GM18517 (cell line): ENCODE results near the gene GCN1.

ENCODE experiments used
- ATAC-seq: cut with Tn5 transposase; IDR thresholded peaks from one replicate; pipeline ENCODE4 v1.9.1; 2021; ENCODE audit warnings: mild to moderate bottlenecking, moderate library complexity; ENCODE audit not compliant: unreplicated experiment

GCN1 gene

DNA sequence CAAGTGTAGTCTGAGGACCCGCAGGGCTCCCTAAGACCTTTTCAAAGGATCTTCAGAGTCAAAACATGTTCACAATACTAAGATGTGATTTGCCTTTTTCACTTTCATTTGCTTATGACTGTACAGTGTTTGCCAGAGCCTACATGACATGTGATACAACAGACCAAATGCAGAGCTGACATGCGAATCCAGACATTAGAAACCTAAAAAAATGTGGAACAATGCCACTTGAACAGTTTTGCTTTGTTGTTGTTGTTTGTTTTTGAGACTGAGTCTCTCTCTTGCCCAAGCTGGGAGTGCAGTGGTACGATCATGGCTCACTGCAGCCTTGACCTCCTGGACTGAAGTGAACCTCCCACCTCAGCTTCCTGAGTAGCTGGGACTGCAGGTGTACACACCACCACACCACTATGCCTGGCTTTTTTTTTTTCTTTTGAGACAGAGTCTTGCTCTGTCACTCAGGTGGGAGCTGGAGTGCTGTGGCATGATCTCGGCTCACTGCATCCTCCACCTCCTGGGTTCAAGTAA, 72.7 kb downstream of the GCN1 start:
- peak; percentile 54 for ATAC-seq

DNA sequence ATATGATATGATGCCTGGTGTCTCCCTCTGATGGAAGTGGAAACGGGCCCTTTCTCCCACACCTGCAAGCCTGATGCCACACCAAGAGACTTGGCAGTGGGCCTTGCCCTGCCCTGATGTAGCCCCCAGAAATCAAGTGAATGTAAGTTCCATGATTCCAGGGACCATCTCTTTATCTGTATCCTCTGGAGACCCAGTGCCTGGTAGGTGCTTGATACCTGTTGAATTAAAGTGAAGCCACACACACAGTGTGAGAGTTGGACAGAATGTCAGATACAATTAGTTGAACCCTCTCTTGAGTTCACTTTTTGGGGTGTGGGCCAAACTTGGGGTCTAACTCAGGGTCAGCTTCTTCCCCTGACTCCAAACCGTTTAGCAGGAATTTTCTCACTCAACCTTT, 73.2 kb downstream of the GCN1 start:
- ATAC-seq = no peak

DNA sequence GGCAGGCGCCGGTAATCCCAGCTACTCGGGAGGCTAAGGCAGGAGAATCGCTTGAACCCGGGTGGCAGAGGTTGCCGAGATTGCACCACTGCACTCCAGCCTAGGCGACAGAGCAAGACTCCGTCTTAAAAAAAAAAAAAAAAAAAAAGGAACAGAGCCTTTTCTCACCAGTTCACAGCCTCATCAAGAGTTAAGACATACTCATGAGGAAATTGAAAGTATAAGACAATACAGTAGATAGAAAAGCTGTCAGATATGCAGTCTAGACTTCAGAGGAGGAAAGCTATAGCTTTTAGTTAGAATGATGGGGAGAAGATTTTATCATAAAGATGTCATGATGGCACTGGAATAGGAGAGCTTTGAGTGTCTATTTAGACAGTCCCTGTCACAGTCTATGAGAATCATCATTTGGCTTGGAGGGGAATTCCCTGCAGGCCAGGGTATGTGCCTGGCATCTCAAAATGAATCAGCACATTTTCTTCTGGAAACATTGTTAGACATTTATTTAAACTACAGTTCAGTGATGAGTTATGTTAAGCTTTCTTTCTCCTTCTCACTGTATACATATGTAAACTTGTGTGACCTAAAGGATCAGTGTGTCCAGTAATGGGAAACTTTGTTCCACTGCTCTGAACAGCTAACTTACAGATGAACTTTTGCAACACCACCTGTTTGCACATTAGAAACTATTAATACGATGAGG, 75.1 kb downstream of the GCN1 start:
- peak; percentile 39 for ATAC-seq

DNA sequence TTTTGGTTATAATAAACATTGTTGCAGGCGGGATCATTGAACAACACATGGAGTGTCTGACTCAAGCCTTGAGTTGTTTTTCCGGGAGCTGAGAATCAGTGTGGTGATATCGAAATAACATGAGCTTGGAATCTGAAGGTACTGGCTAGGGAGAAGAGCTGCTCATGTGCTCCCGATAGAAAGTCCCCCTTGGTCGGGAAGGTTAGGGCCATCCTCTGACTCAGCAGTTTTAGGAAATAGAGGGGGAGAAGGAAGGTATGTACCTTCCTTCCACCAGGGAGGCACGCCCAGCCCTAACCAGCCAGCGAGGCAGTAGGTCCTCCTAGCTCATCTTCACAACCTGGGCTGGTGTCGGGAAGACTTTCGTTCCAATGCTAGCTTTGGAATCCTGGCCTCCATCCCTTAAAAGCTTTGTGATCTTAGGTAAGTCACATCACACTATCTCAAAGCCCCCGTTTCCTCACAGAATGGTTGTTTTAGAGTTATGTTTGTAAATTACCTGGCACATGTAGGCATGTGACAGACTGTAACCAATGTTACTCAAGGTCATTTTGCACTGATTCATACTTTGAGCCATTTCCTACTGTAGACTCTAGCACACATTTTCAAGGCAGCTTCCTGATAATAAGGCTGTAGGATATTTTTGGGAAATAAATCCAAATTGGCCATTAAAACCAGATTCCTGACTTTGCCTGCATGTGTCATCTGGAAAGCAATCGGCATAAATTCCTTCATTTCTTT, 76.0 kb downstream of the GCN1 start:
- ATAC-seq = no peak

DNA sequence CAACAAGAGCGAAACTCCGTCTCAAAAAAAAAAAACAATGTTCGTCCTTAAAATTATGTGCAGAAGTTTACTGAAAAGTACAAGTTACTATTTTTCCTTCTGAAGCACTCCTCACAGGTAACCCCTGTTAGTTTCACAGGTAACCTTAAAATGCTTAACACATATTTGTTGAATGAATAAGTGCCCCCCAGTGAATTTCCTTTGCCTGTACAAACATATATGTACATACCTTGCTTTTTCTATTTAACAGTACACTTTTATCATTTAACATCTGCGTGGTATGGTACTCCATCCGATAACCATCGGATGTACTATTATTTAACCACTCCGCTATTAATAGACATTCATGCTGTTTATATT, 76.6 kb downstream of the GCN1 start:
- ATAC-seq = no peak

DNA sequence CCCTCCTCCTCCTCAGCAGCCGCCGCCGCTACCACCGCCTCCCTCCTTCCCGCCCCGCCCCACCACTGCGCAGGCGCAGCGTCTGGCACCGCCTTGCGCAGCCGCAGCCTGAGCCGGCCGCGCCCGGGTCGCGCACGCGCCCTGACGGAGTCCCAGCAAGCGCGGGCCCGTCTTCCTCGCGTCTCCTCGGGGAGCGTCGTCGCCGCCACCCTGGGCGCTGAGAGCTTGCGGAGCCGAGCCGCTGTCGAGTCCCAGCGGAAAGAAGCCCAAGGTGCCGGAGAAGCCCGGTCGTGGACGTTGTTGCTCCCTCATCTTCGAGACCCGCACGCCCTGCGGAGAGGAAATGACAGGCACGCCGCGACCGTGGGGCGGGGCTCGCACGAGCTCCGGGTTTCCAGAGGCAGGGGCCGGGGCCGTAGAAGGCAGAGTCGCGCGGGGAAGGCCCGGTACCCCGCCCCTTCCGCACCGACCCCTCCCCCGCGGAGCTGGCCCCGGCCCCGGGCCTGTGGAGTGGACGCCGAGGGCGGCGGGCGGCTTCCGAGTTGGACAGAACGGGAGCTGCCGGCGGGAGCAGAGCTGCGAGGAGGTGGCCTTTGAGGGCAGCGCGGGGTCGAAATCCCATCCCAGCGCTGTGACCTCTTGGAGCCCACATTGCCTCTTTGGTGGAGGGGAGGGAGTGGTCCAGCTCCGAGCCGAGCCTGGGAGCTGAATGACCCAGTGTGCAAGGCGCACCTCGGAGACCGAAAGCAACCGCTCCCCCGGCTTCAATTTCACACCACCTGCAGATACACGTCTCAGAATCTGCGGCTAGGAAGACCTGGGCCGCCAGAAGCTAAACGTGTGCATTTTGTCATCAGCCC, 77.5 kb downstream of the GCN1 start:
- peak; percentile 26 for ATAC-seq

DNA sequence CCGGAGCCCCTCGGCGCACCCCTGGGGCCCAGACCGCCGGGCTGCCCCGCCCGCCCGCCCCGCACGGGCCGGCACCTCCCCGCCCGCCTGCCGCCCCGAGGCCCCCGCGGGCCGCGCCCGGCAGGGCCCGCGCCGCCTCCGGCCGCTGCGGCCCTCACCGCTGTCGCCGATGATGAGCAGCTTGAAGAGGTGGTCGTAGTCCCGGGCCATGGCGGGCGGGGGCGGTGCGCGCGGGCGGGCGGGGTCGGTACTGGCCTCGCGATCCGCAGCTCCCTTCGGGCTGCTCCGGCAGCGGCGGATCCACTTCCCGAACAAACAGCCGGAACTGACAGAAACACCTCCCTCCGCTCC, 78.1 kb downstream of the GCN1 start, which contains the start of gene RAB35:
Gene RAB35, minus strand, starts transcription at position 313 of the 351 bp plus-strand sequence. Its CDS starts 103 bp downstream, at position 210.
- no peak for ATAC-seq

DNA sequence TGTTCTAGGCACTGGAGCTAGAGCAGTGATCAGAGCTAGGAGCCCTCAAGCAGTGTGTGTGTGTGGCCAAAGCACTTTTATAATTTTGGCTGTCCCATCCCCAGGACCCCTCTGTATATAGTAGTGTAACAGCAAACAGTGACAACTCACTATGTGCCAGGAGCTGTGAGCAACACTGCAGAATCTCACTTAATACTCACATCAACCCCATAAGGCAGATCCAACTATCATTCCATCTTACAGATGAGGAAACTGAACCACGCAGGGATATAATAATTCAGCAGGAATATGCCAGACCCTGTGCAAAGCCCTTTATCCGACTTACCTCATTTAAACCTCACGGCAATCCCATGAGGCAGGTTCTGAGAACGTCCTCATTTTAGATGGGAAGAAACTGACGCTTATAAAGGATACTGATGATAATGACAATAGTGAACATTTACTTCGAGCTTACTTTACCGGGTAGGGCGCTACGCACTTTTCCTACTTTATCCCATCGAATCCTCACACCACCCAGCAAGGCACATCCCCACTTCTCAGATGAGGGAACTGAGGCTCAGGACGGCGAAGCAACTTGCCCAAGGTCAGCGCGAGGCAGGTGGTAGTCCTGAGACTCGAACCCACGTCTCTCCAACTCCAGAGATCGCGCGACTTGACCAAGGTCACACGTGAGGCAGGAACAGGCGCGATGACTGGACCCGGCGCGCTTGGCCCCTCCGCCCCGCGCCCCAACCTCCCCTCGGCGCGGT, 78.6 kb downstream of the GCN1 start:
- no peak for ATAC-seq

DNA sequence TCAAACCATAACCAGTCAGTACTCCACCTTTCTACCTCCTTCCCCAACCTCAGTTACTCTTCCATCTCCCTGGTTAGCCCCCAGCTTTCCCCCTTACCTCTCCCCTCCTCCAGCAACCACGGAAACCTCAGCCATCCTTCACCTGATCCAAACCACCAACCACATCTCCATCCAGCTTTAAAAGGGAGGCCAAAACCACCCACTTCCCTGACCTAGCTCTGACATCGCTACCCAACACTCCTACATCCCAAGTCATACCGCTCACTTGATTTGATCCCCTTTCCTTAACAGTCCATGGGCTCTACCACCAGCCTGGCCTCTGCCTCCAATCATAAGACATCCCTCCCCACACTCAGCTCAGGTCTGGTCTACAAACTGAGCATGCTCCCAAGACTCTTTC, 79.4 kb downstream of the GCN1 start:
- ATAC-seq = no peak

DNA sequence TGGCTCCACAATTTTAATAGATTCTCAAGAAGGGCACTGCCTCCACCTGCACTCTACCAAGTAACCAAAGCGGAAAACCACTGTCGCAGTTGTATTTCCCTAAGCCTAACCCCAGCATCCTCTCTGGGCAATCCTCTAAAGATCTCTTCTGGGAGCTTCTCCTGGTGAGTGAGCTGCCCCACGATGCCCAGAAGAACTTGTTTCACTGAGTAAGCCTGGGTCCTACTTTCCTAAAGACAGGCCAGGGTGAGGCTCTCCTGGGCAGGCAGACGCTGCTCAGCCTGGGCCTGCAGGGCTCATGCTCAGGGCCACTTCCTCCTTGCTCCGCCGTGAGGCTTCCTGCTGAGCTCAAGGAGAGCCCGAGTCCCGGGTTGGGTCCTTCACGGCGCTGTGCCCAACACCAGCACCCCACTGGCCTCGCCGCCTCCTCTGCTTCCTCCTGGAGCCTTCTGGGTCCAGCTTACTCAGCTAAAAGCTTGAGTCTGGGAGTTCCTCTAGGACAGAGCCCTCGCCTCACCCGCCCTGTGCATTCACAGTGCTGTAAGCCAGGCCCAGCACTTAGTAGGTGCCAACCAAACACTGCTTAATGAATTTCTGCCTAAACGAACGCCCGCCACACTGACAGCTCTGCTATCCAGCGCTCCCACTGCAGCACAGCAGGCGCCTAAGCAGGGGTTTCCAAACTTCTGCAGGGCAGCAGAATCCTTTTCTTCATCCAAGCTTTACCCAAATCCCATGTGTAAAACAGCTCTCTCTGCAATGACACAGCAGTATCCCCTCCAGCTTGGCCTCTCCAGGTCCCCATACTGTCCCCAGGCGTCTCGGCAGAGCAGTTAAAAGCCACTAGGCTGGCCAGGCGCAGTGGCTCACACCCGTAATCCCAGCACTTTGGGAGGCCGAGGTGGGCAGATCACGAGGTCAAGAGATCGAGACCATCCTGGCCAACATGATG, 83.7 kb downstream of the GCN1 start:
- peak; percentile 41 for ATAC-seq

DNA sequence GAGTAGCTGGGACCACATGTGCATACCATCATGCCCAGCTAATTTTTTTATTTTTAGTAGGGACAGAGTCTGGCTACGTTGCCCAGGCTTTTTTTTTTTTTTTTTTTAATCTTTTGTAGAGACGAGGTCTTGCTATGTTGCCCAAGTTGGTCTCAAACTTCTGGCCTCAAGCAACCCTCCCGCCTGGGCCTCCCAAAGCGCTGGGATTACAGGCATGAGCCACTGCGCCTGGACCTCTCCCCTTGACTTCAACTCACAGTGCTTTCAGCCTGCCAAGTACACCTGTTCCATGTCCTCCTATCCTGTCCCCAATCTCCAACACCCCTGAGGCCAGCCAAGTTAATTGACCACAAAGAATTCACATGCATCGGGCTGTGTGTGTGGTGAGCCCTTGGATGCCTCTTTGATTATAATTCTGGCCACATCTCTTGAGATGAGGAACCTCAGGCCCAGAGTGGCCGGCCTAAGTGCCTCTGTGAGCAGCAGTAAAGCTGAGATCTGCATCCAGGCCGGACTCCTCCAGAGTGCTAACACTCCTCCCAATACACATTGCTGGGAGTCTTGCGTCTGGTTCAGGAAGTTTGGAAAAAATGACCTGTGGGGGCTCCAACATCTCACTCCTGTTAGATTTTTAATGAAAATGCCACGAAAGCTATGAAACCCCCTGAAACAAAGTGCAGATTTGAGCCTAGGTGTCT, 84.8 kb downstream of the GCN1 start:
- ATAC-seq = no peak

DNA sequence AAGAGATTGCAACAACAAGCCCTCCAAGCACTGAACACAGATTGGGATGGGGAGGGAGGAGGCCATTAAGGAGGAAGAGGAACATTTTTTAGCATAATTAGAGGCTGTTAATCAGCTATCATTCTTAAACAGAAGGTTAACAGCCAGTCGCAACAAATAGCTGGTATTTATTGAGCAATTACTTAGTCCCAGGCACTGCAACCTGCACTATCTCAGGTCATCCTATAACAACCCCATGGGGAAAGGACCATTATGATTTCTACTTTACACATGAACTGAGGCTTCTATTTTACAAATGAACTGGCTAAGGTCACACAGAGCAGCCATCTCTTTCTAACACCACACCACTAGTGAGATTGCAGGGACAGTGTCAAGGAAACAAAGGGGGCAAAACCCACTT, 88.4 kb downstream of the GCN1 start:
- ATAC-seq = no peak

DNA sequence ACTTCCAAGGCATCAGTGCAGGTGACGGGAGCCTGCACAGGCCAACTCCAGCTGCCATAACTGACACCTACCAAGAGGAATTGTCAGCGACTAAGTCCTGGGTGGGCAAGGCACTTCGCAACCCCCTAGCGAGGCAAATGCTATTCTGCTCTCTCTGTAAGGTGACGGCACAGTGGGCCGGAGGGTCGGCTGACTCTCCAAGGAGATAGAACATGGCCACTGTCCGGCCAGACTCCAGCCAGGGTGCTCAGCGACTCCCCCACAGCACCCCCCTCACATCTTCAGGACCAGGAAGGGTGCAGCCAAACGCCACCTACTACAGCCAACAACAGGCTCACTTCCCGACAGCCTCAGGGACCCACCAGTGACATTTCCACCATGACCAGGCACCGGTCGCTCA, 91.1 kb downstream of the GCN1 start:
- ATAC-seq = no peak

DNA sequence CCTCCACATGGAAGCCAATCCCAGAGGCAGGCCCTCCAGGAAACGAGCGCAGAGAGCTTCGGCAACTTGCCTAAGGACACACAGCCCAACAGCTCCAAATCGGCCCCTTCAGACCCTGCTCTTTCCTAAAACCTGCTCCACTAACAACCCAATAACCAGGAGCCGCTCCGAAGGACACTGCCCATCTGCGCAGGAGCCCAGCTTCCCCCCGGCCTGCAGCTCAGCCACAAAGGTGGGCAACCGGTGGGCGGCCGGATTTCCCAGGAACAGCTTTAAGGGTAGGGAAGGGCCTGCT, 91.5 kb downstream of the GCN1 start:
- no peak for ATAC-seq

DNA sequence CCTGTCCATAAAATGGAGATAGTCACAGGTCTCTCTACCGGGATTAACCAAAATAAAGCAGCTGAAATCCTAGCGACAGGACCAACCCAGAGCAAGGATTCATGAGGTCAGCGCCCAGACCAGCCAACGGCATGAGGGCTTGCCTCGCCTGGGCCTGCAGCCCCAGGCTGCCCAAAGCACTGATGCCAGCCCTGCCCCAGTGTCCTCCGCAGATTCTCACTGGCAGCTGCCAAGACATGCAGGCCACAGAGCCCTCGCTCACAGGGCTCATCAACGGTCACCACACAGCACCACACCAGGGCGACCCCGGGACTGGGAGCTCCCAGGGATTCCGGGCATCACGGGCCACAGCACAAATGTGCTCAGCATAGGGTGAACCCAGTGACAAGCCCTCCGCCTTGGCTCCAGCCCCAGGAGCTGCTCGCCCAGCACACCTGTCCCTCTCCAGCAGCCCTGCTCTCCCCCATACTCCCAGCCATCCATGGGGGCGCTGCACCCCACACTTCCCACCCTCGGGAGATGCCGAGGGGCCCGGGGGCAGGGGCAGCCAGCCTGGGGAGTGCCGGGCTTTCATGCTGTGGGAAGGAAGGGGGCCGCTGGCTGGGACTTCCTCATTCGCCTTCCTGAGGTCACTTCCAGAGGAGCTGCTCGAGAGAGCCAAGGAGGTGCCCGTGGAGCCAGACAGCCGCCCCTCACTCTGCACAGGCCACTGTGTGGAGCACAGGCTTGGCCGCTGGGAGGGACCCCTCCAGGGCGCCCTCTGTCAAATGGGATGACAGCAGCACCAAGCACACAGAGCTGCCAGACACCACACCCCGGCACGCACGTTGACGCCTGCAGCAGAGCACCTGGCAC, 92.1 kb downstream of the GCN1 start:
- ATAC-seq = no peak

DNA sequence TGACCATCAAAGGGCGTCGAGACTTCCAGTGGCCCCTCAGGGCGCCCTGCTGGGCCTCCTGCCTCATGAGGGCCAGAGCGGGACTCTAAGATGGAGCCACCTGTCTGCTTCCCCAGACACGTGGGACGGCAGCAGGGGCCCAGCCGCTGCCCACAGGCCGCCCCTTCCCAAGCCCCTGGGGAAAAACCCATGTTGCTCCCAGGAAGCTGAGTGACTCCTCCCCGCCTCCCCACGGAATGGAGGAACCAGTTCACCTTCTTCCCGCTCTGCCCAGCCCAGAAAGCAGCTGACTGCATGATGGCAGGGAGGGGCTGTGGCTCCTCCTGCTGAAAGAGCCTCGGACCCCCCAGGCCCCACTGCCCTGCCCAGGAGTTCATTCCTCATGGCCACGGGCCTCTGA, 92.9 kb downstream of the GCN1 start:
- no peak for ATAC-seq

DNA sequence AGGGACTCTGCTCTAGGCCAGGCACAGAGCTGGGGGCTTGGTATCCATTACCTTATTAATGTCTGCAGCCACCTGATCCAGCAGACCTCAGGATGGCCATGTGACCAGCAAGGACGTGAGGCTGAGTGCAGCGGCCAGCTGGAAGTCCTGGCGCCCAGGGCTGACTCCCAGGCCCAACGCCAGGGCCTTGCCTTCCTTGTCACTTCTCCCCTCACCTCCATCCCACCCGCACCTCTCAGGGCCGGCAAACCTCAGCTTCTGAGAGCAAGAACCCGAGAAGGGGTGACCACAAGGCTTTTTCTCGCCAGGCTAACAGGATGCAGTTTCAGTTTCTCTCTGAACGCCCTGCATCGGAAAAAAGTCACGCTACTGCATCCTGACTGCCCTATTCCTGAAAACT, 93.3 kb downstream of the GCN1 start:
- no peak for ATAC-seq

DNA sequence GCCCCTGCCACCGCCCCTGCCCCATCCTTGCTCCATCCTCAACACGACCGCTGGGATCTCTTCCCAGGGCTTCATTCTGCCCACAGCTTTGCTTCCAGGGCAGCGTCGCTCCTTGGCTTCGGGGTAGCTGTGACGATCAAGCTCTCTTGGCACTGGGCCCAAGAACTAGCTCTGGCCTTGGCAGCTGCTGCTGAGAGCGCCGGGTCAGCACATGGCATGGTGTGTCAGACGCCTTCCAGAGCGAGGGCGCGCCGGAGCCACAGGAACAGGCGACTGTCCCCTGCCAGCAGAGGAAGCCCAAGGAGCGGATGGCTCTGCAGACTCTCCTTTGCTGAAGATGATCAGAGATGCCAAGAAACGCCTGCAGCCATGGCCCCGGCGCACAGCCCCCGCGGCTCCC, 93.9 kb downstream of the GCN1 start:
- no peak for ATAC-seq
